Measurements from ENCODE around the gene INSC. TPM values are rescaled to one million over a fixed set of nuclear protein-coding genes. Genes with fewer than 3 reads are reported as not detected.

INSC gene
- total RNA-seq, 4 donors from 2014 or later: not detected

- TF ChIP-seq CTCF (IDR thresholded peaks at IDR 0.05; ENCODE audit: low read depth): no peak
Measured at GRCh38 chr11:15282754-15283153, 168.0 kb downstream of the INSC start.

GRCh38 chr11:15286465-15286864, 171.7 kb downstream of the INSC start:
- TF ChIP-seq CTCF (IDR thresholded peaks at IDR 0.05; ENCODE audit: low read depth): no peak

- TF ChIP-seq CTCF (IDR thresholded peaks at IDR 0.05; ENCODE audit: low read depth): no peak
Measured at GRCh38 chr11:15288863-15289262, 174.1 kb downstream of the INSC start.

- no peak for TF ChIP-seq CTCF (IDR thresholded peaks at IDR 0.05; ENCODE audit: low read depth)
Measured at GRCh38 chr11:15289723-15290122, 175.0 kb downstream of the INSC start.

GRCh38 chr11:15291885-15292284, 177.2 kb downstream of the INSC start:
- no peak for TF ChIP-seq CTCF (IDR thresholded peaks at IDR 0.05; ENCODE audit: low read depth)

GRCh38 chr11:15293975-15294620, 179.4 kb downstream of the INSC start:
- no peak for TF ChIP-seq CTCF (IDR thresholded peaks at IDR 0.05; ENCODE audit: low read depth)

- TF ChIP-seq CTCF (IDR thresholded peaks at IDR 0.05; ENCODE audit: low read depth): no peak
Measured at GRCh38 chr11:15295695-15296094, 181.0 kb downstream of the INSC start.

Other genes with a start within 250 kb of the INSC start
- 10 to 100 TPM in 2 of 4 donors, 1 to 10 TPM in 2; 5.8 to 17.3 (median 9.7) TPM for gene CYP2R1, start 222.7 kb upstream of the INSC start, total RNA-seq
- gene CALCA, start 142.6 kb upstream of the INSC start, total RNA-seq: not detected
- under 1 TPM in 3 of 4 donors, not detected in 1; 0.34 to 0.44 (median 0.38) TPM for gene CALCB, start 41.3 kb upstream of the INSC start, total RNA-seq